Cortex of kidney (tissue), 1 donor: Measurements from ENCODE around the gene HYCC1.
"Not testable (repeated sequence)": the region's sequence is repeated elsewhere in the genome, so short reads cannot be mapped to it uniquely, and the experiment has no call there.

Experiments used
- DNase-seq: peaks from one replicate; lab custom pipeline; 2025; lab: John Stamatoyannopoulos, UW

HYCC1 gene

GRCh38 chr7:22983257-22983855, 30.6 kb downstream of the HYCC1 start:
- no peak for DNase-seq

- DNase-seq = no peak
These were observed 33.5 kb downstream of the HYCC1 start for GRCh38 chr7:22980422-22980821.

GRCh38 chr7:22979861-22980260, 34.1 kb downstream of the HYCC1 start:
- DNase-seq = no peak

- no peak for DNase-seq
These were observed 34.7 kb downstream of the HYCC1 start for GRCh38 chr7:22979251-22979650.

- not testable (repeated sequence) for DNase-seq
These were observed 39.3 kb downstream of the HYCC1 start for GRCh38 chr7:22974636-22975035.

- no peak for DNase-seq
These were observed 41.7 kb downstream of the HYCC1 start for GRCh38 chr7:22972207-22972606.

- DNase-seq = no peak
These were observed 44.9 kb downstream of the HYCC1 start for GRCh38 chr7:22969010-22969431.
